Measurements from ENCODE around the gene ITSN1.

DNA sequence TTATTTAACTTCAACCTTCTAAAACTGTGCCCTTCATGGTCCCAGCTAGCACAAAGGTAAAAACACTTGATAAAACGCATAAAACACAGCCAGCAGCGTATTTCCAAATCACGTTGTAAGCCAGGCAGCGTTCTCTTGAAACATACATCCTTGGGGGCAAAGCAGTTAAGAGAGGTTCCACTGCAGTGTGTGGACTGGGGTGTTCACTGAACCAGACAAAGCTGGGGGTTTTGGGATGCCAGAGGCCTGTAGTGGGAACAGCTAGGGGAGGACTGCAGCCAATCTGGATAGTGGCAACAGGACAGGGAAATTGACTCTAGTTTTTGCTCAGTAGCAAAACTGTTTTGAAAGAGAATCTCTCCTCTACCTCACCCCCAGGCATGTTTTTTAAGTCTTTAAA lies 294.8 kb downstream of the ITSN1 start:
- TF ChIP-seq, protein P1, sequence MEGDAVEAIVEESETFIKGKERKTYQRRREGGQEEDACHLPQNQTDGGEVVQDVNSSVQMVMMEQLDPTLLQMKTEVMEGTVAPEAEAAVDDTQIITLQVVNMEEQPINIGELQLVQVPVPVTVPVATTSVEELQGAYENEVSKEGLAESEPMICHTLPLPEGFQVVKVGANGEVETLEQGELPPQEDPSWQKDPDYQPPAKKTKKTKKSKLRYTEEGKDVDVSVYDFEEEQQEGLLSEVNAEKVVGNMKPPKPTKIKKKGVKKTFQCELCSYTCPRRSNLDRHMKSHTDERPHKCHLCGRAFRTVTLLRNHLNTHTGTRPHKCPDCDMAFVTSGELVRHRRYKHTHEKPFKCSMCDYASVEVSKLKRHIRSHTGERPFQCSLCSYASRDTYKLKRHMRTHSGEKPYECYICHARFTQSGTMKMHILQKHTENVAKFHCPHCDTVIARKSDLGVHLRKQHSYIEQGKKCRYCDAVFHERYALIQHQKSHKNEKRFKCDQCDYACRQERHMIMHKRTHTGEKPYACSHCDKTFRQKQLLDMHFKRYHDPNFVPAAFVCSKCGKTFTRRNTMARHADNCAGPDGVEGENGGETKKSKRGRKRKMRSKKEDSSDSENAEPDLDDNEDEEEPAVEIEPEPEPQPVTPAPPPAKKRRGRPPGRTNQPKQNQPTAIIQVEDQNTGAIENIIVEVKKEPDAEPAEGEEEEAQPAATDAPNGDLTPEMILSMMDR (IDR thresholded peaks at IDR 0.05), result no peak
- TF ChIP-seq POLR2A (IDR thresholded peaks at IDR 0.05) (no peak), POLR2AphosphoS5 (IDR thresholded peaks at IDR 0.05) (no peak)
